ENCODE results near the gene POLR2C. TPM values are rescaled to one million over a fixed set of nuclear protein-coding genes. Genes with fewer than 3 reads are reported as not detected.

The POLR2C gene
- total and polyA plus RNA-seq, 2 of the 13 experiments (the other 11 are each of a cell fraction or from before 2014, with no cell fraction given): 104 to 216 TPM

DNA sequence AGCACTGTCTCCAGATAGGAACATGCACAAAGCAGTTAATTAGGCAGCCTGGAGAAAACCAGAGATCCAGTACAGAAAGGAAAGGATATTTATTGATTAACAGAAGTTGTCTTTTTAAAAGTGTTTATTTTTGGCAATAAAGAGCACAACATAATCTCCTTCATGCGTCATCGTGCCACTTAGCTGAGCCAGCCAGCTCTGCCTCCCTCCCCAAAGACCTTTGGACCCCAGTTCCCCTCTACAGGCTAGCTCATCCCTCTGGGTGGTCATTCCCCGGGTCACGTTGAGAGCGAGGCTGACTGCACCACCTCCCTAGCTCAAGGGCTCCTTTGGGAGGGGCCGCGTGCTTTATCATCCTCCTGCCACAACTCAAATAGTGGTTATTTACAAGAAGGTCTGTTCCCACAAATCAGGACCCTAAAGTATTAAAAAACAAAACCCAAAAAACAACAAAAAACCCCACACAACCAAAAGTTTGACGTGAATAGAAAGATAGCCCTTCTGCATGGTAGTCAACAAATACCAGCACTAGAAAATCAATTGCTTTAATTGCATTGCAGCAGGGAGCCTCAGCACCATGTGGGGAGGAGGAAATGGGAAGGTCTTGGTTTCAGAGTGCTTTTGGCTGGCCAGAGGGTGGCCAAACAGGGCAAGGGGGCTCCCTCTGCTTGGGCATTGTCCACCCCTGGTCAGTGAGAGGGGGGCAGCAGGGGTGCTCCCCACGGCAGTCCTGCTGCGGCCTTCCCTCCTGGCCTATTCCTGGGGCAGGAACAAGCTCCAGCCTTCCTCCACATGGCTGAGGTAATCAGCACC, 9.6 kb downstream of the POLR2C start (continued):
- peak; percentile 76 for TF ChIP-seq CREM (IDR thresholded peaks at IDR 0.05)
- no peak for TF ChIP-seq CREM (CRISPR knock-in tag; IDR thresholded peaks at IDR 0.05)
- TF ChIP-seq ZSCAN25 (CRISPR knock-in tag; IDR thresholded peaks at IDR 0.05): peak; percentile 70
- peak; percentile 65 for TF ChIP-seq ZNF501 (CRISPR knock-in tag; IDR thresholded peaks at IDR 0.05)
- peak; percentile 43; the same call in 1 of the 2 replicates for TF ChIP-seq FOXK1 (CRISPR knock-in tag; IDR thresholded peaks at IDR 0.05; ENCODE audit: borderline replicate concordance, low read depth)
- TF ChIP-seq KLF11 (CRISPR knock-in tag; IDR thresholded peaks at IDR 0.05): peak; percentile 68; the same call in 1 of the 2 replicates
- TF ChIP-seq, protein P1, sequence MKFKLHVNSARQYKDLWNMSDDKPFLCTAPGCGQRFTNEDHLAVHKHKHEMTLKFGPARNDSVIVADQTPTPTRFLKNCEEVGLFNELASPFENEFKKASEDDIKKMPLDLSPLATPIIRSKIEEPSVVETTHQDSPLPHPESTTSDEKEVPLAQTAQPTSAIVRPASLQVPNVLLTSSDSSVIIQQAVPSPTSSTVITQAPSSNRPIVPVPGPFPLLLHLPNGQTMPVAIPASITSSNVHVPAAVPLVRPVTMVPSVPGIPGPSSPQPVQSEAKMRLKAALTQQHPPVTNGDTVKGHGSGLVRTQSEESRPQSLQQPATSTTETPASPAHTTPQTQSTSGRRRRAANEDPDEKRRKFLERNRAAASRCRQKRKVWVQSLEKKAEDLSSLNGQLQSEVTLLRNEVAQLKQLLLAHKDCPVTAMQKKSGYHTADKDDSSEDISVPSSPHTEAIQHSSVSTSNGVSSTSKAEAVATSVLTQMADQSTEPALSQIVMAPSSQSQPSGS (CRISPR knock-in tag; IDR thresholded peaks at IDR 0.05): no peak; the same call in 1 of the 2 replicates
- peak; percentile 62; the same call in 1 of the 3 replicates for TF ChIP-seq MXI1 (IDR thresholded peaks at IDR 0.05; ENCODE audit: borderline replicate concordance, low read depth, low read length)
- TF ChIP-seq PTBP1 (IDR thresholded peaks at IDR 0.05; ENCODE audit: low read depth, low read length, poor library complexity, severe bottlenecking): no peak
- TF ChIP-seq, protein P2, sequence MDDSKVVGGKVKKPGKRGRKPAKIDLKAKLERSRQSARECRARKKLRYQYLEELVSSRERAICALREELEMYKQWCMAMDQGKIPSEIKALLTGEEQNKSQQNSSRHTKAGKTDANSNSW (CRISPR knock-in tag; IDR thresholded peaks at IDR 0.05; ENCODE audit: borderline replicate concordance): no peak; the same call in 1 of the 2 replicates
- TF ChIP-seq SSRP1 (CRISPR knock-in tag; IDR thresholded peaks at IDR 0.05): no peak
- TF ChIP-seq, protein P3, sequence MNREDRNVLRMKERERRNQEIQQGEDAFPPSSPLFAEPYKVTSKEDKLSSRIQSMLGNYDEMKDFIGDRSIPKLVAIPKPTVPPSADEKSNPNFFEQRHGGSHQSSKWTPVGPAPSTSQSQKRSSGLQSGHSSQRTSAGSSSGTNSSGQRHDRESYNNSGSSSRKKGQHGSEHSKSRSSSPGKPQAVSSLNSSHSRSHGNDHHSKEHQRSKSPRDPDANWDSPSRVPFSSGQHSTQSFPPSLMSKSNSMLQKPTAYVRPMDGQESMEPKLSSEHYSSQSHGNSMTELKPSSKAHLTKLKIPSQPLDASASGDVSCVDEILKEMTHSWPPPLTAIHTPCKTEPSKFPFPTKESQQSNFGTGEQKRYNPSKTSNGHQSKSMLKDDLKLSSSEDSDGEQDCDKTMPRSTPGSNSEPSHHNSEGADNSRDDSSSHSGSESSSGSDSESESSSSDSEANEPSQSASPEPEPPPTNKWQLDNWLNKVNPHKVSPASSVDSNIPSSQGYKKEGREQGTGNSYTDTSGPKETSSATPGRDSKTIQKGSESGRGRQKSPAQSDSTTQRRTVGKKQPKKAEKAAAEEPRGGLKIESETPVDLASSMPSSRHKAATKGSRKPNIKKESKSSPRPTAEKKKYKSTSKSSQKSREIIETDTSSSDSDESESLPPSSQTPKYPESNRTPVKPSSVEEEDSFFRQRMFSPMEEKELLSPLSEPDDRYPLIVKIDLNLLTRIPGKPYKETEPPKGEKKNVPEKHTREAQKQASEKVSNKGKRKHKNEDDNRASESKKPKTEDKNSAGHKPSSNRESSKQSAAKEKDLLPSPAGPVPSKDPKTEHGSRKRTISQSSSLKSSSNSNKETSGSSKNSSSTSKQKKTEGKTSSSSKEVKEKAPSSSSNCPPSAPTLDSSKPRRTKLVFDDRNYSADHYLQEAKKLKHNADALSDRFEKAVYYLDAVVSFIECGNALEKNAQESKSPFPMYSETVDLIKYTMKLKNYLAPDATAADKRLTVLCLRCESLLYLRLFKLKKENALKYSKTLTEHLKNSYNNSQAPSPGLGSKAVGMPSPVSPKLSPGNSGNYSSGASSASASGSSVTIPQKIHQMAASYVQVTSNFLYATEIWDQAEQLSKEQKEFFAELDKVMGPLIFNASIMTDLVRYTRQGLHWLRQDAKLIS (CRISPR knock-in tag; IDR thresholded peaks at IDR 0.05): peak; percentile 22; the same call in 1 of the 2 replicates
- TF ChIP-seq GABPB1 (CRISPR knock-in tag; IDR thresholded peaks at IDR 0.05): no peak; the same call in 1 of the 2 replicates
- no peak for TF ChIP-seq HNRNPL (IDR thresholded peaks at IDR 0.05; ENCODE audit: low read depth, low read length)
- TF ChIP-seq, protein P4, sequence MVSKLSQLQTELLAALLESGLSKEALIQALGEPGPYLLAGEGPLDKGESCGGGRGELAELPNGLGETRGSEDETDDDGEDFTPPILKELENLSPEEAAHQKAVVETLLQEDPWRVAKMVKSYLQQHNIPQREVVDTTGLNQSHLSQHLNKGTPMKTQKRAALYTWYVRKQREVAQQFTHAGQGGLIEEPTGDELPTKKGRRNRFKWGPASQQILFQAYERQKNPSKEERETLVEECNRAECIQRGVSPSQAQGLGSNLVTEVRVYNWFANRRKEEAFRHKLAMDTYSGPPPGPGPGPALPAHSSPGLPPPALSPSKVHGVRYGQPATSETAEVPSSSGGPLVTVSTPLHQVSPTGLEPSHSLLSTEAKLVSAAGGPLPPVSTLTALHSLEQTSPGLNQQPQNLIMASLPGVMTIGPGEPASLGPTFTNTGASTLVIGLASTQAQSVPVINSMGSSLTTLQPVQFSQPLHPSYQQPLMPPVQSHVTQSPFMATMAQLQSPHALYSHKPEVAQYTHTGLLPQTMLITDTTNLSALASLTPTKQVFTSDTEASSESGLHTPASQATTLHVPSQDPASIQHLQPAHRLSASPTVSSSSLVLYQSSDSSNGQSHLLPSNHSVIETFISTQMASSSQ (IDR thresholded peaks at IDR 0.05; ENCODE audit: low read depth): 0 out of 2 replicates have a peak, but pooled peaks have one; percentile 14
- TF ChIP-seq, protein P4 (CRISPR knock-in tag; IDR thresholded peaks at IDR 0.05; ENCODE audit: borderline replicate concordance): no peak
- TF ChIP-seq PITX1 (CRISPR knock-in tag; IDR thresholded peaks at IDR 0.05): peak; percentile 78; the same call in 1 of the 2 replicates
